A549 treated with dexamethasone at 1 μM for 4 hours (cell line): ENCODE measurements around the gene ZNF518A. TPM values are rescaled to one million over a fixed set of nuclear protein-coding genes. Genes with fewer than 3 reads are reported as not detected.

ENCODE experiments used
- total RNA-seq: library from RNA; stranded (reverse); fragments of 200-300 nt; extraction: Qiagen RNA extraction; gene quantifications from 5 replicates; pipeline ENCODE4 v1.2.3, GENCODE V29; 2022

The ZNF518A gene
- total RNA-seq: 4.6 to 9.2 TPM (median 7.3 TPM) in 5 replicates

GRCh38 chr10:96129387-96130325, at the start of gene ZNF518A:
ZNF518A (plus strand) TSS chr10:96130297; CDS start chr10:96156323, 26,026 bp downstream.

Other genes starting within 250 kb of the ZNF518A start
- gene CC2D2B, start 222.3 kb upstream of the ZNF518A start, total RNA-seq: 0.14 to 0.46 TPM (median 0.40 TPM) in 4 of 5 replicates, not detected in the other
- 6.0 to 8.3 TPM (median 7.1 TPM) in 5 replicates for gene CCNJ, start 86.7 kb upstream of the ZNF518A start, total RNA-seq
- 0.09 TPM in 1 of 5 replicates, not detected in the others for gene BLNK, start 141.3 kb downstream of the ZNF518A start, total RNA-seq
- not detected in 5 replicates for gene DNTT, start 174.1 kb downstream of the ZNF518A start, total RNA-seq
- not detected in 5 replicates for gene OPALIN, start 228.7 kb downstream of the ZNF518A start, total RNA-seq